ENCODE measurements around the gene LIN54. TPM values are rescaled to one million over a fixed set of nuclear protein-coding genes. Genes with fewer than 3 reads are reported as not detected.

Gene LIN54
- total and polyA plus RNA-seq, 9 of the 15 experiments (the other 6 are each of a cell fraction or from before 2014, with no cell fraction given), result 2.2 to 22.5 (median 15.8) TPM

DNA sequence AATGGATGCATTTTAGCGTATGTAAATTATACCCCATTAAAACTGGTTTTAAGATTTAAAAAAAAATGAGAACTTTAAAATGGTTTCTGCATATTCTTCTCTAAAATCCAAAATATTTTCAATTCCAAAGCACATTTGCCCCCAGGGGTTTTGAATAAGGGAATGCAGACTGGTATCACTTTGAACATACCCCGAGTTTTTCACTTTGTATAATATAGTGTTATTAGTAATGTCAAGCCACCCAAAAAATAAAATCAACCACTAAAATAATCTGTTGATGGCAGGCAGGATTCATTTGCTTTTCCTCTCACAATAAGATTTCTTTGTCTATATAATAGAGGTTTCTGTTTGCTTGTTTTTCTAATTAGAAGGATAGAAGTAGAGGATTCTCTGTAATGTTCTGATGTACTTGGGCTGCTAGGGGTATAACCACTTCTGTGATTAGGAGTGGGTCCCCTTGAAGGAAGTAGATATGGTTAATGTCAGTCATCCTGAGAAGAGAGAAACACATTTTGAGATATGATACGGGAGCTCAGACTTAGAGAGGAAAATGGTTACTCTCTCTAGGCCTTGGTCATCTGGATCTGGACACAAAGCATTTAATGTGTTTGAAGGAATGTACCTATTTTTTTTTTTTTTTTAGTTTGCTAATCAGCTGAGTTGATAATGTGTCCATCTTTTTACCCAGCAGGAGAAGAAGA is 9.3 kb upstream of the LIN54 start (continued):
- TF ChIP-seq RERE (CRISPR knock-in tag; IDR thresholded peaks at IDR 0.05; ENCODE audit: borderline replicate concordance) (no peak), ETV1 (tag; conservative IDR thresholded peaks at IDR 0.05; ENCODE audit: low read depth) (peak; percentile 51; the same call in 1 of the 2 replicates), HINFP (tag; conservative IDR thresholded peaks at IDR 0.05; ENCODE audit: low read depth) (no peak), YY1 (IDR thresholded peaks at IDR 0.05; ENCODE audit: borderline replicate concordance in 1 of 3, control insufficient read depth in 1 of 3, extremely low read depth in 1 of 3, insufficient read depth in 3 of 3, insufficient read length in 1 of 3, insufficient replicate concordance in 2 of 3, low read depth in 1 of 3, low read length in 2 of 3) (peak in 1 of 3 experiments; percentile 16), ZNF589 (CRISPR knock-in tag; IDR thresholded peaks at IDR 0.05; ENCODE audit: low read depth) (0 out of 2 replicates have a peak, but pooled peaks have one; percentile 21), NFIX (CRISPR knock-in tag; IDR thresholded peaks at IDR 0.05; ENCODE audit: low read depth) (no peak), TCF3 (CRISPR knock-in tag; IDR thresholded peaks at IDR 0.05) (peak; percentile 90), ZFX (CRISPR knock-in tag; IDR thresholded peaks at IDR 0.05) (no peak), MEIS2 (IDR thresholded peaks at IDR 0.05; ENCODE audit: partially characterized antibody) (peak; percentile 82), NCOR1 (IDR thresholded peaks at IDR 0.05) (peak; percentile 63; the same call in 1 of the 2 replicates), JUND (IDR thresholded peaks at IDR 0.05; ENCODE audit: borderline replicate concordance, low read depth, low read length) (no peak), JUND (tag; IDR thresholded peaks at IDR 0.05; ENCODE audit: borderline replicate concordance, low read depth, low read length) (no peak), CBFB (CRISPR knock-in tag; IDR thresholded peaks at IDR 0.05) (no peak), STAT5A (IDR thresholded peaks at IDR 0.05; ENCODE audit: borderline replicate concordance, low read length) (peak; percentile 53), ZNF274 (IDR thresholded peaks at IDR 0.05; ENCODE audit: borderline replicate concordance, low read depth, low read length) (no peak), DMBX1 (CRISPR knock-in tag; IDR thresholded peaks at IDR 0.05; ENCODE audit: borderline replicate concordance) (no peak), FIP1L1 (IDR thresholded peaks at IDR 0.05; ENCODE audit: low read depth, low read length, poor library complexity, severe bottlenecking) (no peak), TSC22D4 (tag; IDR thresholded peaks at IDR 0.05) (no peak)
- TF ChIP-seq, protein P1, sequence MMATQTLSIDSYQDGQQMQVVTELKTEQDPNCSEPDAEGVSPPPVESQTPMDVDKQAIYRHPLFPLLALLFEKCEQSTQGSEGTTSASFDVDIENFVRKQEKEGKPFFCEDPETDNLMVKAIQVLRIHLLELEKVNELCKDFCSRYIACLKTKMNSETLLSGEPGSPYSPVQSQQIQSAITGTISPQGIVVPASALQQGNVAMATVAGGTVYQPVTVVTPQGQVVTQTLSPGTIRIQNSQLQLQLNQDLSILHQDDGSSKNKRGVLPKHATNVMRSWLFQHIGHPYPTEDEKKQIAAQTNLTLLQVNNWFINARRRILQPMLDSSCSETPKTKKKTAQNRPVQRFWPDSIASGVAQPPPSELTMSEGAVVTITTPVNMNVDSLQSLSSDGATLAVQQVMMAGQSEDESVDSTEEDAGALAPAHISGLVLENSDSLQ (IDR thresholded peaks at IDR 0.05), result peak; percentile 89
